AG09319 (cell line): ENCODE data around the gene TLCD2.
"Not testable (repeated sequence)": the region's sequence is repeated elsewhere in the genome, so short reads cannot be mapped to it uniquely, and the experiment has no call there.

ENCODE experiments used
- DNase-seq: peaks from one replicate; pipeline ENCODE4 v3.0.0-alpha.2; 2010; ENCODE audit warnings: low read depth; ENCODE audit errors: extremely low read depth
- CTCF ChIP-seq: IDR thresholded peaks from 2 replicates; pipeline ENCODE4 v1.5.1; 2011; ENCODE audit warnings: low read depth, mild to moderate bottlenecking, inconsistent platforms, low read length, moderate library complexity

TLCD2 gene

GRCh38 chr17:1743088-1743439, 32.9 kb upstream of the TLCD2 start:
- DNase-seq = no peak
- no peak for TF ChIP-seq CTCF

GRCh38 chr17:1742371-1743087, 32.4 kb upstream of the TLCD2 start, which contains the start of gene SERPINF2:
SERPINF2 (plus strand) TSS chr17:1742871; CDS start chr17:1744996, 2,125 bp downstream.
- no peak for DNase-seq
- no peak for TF ChIP-seq CTCF

- DNase-seq = not testable (repeated sequence)
Observed at GRCh38 chr17:1741899-1742298, 31.7 kb upstream of the TLCD2 start.

GRCh38 chr17:1737531-1738291, 27.5 kb upstream of the TLCD2 start:
- no peak for TF ChIP-seq CTCF
- no peak for DNase-seq

GRCh38 chr17:1736348-1737281, 26.4 kb upstream of the TLCD2 start:
- DNase-seq = no peak

GRCh38 chr17:1735834-1736347, 25.7 kb upstream of the TLCD2 start:
- TF ChIP-seq CTCF = no peak
- no peak for DNase-seq

More at GRCh38 chr17:1736348-1737281, 26.4 kb upstream of the TLCD2 start:
- no peak for TF ChIP-seq CTCF

- DNase-seq = no peak
- no peak for TF ChIP-seq CTCF
Observed at GRCh38 chr17:1735418-1735817, 25.2 kb upstream of the TLCD2 start.
